Measurements from ENCODE around the gene FBLN5.

Gene FBLN5

DNA sequence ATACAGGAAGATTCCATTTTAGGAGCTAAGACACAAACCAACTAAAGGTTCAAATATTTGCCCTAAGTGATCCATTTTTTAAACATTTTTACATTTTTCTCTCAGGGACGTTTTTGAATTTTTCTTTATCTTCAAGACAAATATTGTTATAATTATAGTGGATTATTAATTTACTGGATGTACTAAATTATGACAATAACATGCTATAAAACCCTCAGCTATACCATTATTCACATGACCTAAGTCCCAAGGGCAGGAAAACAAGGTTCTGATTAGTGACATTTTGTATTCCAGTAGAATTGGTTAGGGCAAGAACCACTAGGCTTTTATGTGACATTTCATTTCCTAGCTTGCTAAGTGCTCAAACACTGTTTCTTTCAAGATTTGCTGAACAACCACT, 16.5 kb upstream of the FBLN5 start:
- no peak overlapping the region for H3K4me3 ChIP-seq (ENCODE audit: low read length)
- H3K4me1 ChIP-seq (ENCODE audit: insufficient read depth, low read length), result no peaks in the 10 kb centered on the region
- H3K27me3 ChIP-seq (ENCODE audit: insufficient read depth, low read length), result no peaks in the 10 kb centered on the region
- peaks cover 9% of the 10 kb centered on the region for H3K36me3 ChIP-seq (ENCODE audit: insufficient read depth, low read length)
- H2AFZ ChIP-seq (ENCODE audit: low read depth, low read length), result no peak overlapping the region
- H3K9me3 ChIP-seq (ENCODE audit: low read length), result no peaks in the 10 kb centered on the region

DNA sequence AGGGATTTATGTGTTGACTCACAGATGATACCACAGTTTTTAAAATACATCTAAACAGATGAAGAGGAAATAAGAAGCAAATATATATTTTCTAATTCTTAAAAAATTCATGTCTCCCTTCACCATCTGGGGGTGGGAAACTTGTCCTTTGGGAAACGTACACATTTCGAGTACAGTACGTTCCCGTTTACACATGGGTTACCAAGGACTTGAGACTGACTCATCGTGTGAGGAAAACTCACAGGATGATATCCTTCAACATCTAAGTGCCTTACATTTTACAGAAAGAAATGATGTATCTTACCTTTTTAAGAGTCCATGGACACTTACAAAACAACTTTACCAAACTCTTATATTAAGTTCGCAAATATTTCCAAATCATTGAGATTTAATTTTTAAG, 16.0 kb upstream of the FBLN5 start:
- H3K36me3 ChIP-seq (ENCODE audit: insufficient read depth, low read length), result peaks cover 4% of the 10 kb centered on the region
- H3K9me3 ChIP-seq (ENCODE audit: low read length), result no peaks in the 10 kb centered on the region
- no peaks in the 10 kb centered on the region for H3K4me1 ChIP-seq (ENCODE audit: insufficient read depth, low read length)
- H3K27me3 ChIP-seq (ENCODE audit: insufficient read depth, low read length), result no peaks in the 10 kb centered on the region
- no peak overlapping the region for H3K4me3 ChIP-seq (ENCODE audit: low read length)
- no peak overlapping the region for H2AFZ ChIP-seq (ENCODE audit: low read depth, low read length)

GRCh38 chr14:91961297-91962220, 14.1 kb upstream of the FBLN5 start:
- H3K4me1 ChIP-seq (ENCODE audit: insufficient read depth, low read length), result no peaks in the 10 kb centered on the region
- no peak overlapping the region for H2AFZ ChIP-seq (ENCODE audit: low read depth, low read length)
- H3K36me3 ChIP-seq (ENCODE audit: insufficient read depth, low read length), result no peaks in the 10 kb centered on the region
- H3K4me3 ChIP-seq (ENCODE audit: low read length), result no peak overlapping the region
- H3K9me3 ChIP-seq (ENCODE audit: low read length), result no peaks in the 10 kb centered on the region
- no peaks in the 10 kb centered on the region for H3K27me3 ChIP-seq (ENCODE audit: insufficient read depth, low read length)

- H3K4me1 ChIP-seq (ENCODE audit: insufficient read depth, low read length), result no peaks in the 10 kb centered on the region
- H3K9me3 ChIP-seq (ENCODE audit: low read length), result no peaks in the 10 kb centered on the region
- no peaks in the 10 kb centered on the region for H3K27me3 ChIP-seq (ENCODE audit: insufficient read depth, low read length)
- no peaks in the 10 kb centered on the region for H3K36me3 ChIP-seq (ENCODE audit: insufficient read depth, low read length)
- no peak overlapping the region for H3K4me3 ChIP-seq (ENCODE audit: low read length)
- H2AFZ ChIP-seq (ENCODE audit: low read depth, low read length), result no peak overlapping the region
Observed at GRCh38 chr14:91957876-91958313, 10.4 kb upstream of the FBLN5 start.

- Histone ChIP-seq H2AFZ (ENCODE audit: low read depth, low read length) (no peak overlapping the region), H3K4me3 (ENCODE audit: low read length) (no peak overlapping the region), H3K4me1 (ENCODE audit: insufficient read depth, low read length) (no peaks in the 10 kb centered on the region), H3K36me3 (ENCODE audit: insufficient read depth, low read length) (no peaks in the 10 kb centered on the region), H3K9me3 (ENCODE audit: low read length) (no peaks in the 10 kb centered on the region), H3K27me3 (ENCODE audit: insufficient read depth, low read length) (no peaks in the 10 kb centered on the region)
Observed at GRCh38 chr14:91956616-91957015, 9.1 kb upstream of the FBLN5 start.

GRCh38 chr14:91955168-91955567, 7.7 kb upstream of the FBLN5 start:
- Histone ChIP-seq H3K27me3 (ENCODE audit: insufficient read depth, low read length) (no peaks in the 10 kb centered on the region), H2AFZ (ENCODE audit: low read depth, low read length) (no peak overlapping the region), H3K36me3 (ENCODE audit: insufficient read depth, low read length) (no peaks in the 10 kb centered on the region)

DNA sequence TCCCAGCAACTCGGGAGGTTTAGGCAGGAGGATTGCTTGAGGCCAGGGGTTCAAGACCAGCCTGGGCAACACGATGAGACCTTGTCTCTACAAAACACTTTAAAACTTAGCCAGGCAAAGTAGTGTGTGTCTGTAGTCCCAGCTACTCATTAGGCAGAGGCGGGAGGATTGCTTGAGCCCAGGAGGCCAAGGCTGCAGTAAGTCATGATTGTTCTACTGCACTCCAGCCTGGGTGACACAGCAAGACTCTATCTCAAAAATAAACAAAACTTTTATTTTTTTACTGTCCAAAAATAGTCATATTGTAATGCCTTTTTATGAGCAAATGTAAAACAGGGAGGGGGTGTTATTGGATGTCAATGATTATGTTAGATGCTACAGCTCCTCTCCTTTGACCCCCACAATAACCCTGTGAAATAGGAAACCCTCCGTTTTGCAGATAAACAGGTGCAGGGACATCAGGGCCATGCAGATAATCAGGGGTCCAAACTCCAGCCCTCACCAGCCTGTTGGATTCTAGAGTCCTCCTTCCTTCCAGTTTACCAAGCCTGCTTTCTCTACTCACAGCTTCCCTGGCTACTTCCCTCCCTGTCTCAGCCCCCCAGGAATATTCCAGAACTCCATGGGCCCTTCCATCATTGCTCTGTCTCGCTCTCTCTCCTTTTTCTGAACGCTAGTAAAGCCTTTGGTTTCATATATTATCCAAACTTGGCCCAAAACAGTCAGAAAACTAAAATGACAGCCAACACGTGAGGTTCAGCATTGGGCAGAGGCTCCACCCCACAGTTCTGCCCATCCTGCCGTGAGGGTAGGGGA, 5.9 kb upstream of the FBLN5 start:
- H3K36me3 ChIP-seq (ENCODE audit: insufficient read depth, low read length), result no peaks in the 10 kb centered on the region
- no peak overlapping the region for H2AFZ ChIP-seq (ENCODE audit: low read depth, low read length)
- H3K9me3 ChIP-seq (ENCODE audit: low read length), result no peaks in the 10 kb centered on the region
- H3K4me3 ChIP-seq (ENCODE audit: low read length), result no peak overlapping the region
- H3K27me3 ChIP-seq (ENCODE audit: insufficient read depth, low read length), result peaks cover 4% of the 10 kb centered on the region
- no peaks in the 10 kb centered on the region for H3K4me1 ChIP-seq (ENCODE audit: insufficient read depth, low read length)

More at GRCh38 chr14:91955168-91955567, 7.7 kb upstream of the FBLN5 start:
- Histone ChIP-seq H3K4me1 (ENCODE audit: insufficient read depth, low read length) (no peaks in the 10 kb centered on the region), H3K4me3 (ENCODE audit: low read length) (no peak overlapping the region), H3K9me3 (ENCODE audit: low read length) (no peaks in the 10 kb centered on the region)

- peak overlapping the region; percentile 51 for H3K4me3 ChIP-seq (ENCODE audit: low read length)
- H2AFZ ChIP-seq (ENCODE audit: low read depth, low read length), result peak overlapping the region; percentile 86
- H3K27me3 ChIP-seq (ENCODE audit: insufficient read depth, low read length), result peaks cover 32% of the 10 kb centered on the region
- H3K36me3 ChIP-seq (ENCODE audit: insufficient read depth, low read length), result no peaks in the 10 kb centered on the region
- H3K4me1 ChIP-seq (ENCODE audit: insufficient read depth, low read length), result peaks cover 10% of the 10 kb centered on the region
- no peaks in the 10 kb centered on the region for H3K9me3 ChIP-seq (ENCODE audit: low read length)
Observed at GRCh38 chr14:91946622-91947474, 646 bp downstream of the FBLN5 start.

DNA sequence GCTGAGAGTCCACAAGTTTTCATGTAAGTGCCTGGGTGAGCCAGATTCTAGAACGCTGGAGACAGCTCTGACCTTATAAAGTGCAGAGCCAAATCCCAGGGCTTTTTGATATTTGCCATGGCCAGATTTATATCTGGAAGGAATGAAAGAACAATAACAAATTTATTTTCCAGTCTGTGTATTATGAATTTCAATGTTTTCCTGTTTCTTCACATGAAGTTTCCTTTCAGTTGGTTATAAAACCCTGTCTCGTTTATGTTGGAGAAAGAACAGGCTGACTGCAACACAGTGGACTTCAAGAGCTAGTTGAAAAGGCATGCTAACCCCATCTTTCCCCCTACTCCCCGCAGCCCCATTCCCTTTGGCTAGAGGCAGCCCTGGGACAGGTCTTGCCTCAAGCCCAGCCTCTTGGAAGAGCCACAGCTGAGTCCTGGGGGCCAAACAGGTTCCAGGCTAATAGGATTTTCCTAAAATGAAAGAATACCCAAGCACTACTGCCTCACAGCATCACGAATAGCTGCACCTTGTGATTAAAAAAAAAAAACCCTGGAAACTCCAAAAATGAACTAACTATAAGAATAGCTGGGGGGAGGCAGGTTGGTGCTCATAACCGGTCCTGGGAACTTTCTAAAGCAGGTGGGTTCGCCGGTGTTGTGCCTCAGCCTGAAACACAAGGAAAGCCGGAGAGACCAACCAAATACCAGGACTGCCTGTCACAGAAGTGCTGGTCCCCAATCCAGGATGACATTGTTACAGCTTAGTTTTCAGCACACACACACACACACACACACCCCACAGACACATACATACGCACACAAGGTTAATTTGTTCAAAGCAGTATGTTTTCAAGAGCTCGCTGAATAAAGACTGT, 1.5 kb downstream of the FBLN5 start:
- no peak overlapping the region for H2AFZ ChIP-seq (ENCODE audit: low read depth, low read length)
- H3K27me3 ChIP-seq (ENCODE audit: insufficient read depth, low read length), result peaks cover 32% of the 10 kb centered on the region
- peaks cover 10% of the 10 kb centered on the region for H3K4me1 ChIP-seq (ENCODE audit: insufficient read depth, low read length)
- no peaks in the 10 kb centered on the region for H3K36me3 ChIP-seq (ENCODE audit: insufficient read depth, low read length)
- no peak overlapping the region for H3K4me3 ChIP-seq (ENCODE audit: low read length)
- H3K9me3 ChIP-seq (ENCODE audit: low read length), result no peaks in the 10 kb centered on the region

DNA sequence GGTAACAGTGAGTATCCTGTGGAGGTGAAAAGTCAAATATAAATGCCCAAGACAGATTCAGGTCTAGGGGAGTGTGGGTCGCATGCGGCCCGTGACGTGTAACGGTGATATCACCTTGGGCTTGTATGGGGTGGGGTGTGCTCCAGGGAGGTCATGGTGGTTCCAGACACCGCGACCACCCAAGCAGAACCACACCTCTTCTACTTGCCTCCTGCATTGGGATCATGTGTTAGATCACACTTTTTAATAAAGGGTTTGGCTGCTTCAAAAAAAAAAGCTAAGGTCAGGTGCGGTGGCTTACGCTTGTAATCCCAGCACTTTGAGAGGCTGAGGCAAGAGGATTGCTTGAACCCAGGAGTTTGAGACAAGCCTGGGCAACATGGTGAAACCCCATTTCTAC, 4.5 kb downstream of the FBLN5 start:
- Histone ChIP-seq H3K36me3 (ENCODE audit: insufficient read depth, low read length) (no peaks in the 10 kb centered on the region), H3K4me1 (ENCODE audit: insufficient read depth, low read length) (peaks cover 6% of the 10 kb centered on the region), H3K27me3 (ENCODE audit: insufficient read depth, low read length) (peaks cover 24% of the 10 kb centered on the region), H3K9me3 (ENCODE audit: low read length) (no peaks in the 10 kb centered on the region), H3K4me3 (ENCODE audit: low read length) (no peak overlapping the region), H2AFZ (ENCODE audit: low read depth, low read length) (no peak overlapping the region)

DNA sequence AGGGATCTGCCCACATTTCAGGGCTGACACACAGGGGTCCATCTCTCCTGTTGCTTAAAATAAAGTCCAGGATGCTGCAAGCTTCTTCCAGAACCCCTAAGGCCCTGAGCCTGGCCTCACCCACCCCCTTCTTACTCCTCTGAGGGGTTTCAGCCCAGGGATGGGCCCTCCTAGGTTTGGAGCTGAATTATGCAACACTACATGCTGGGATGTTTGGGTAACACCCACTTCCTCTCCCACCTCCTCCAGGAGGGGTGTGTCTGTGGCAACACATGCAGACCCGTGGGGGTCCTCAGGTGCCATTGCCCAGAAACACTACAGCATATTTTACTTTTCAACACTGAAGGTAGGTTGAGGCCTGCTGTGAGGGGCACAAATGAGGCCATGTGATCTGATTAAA, 5.4 kb downstream of the FBLN5 start:
- H3K9me3 ChIP-seq (ENCODE audit: low read length), result no peaks in the 10 kb centered on the region
- no peak overlapping the region for H2AFZ ChIP-seq (ENCODE audit: low read depth, low read length)
- H3K4me1 ChIP-seq (ENCODE audit: insufficient read depth, low read length), result peaks cover 4% of the 10 kb centered on the region
- H3K36me3 ChIP-seq (ENCODE audit: insufficient read depth, low read length), result no peaks in the 10 kb centered on the region
- H3K4me3 ChIP-seq (ENCODE audit: low read length), result no peak overlapping the region
- H3K27me3 ChIP-seq (ENCODE audit: insufficient read depth, low read length), result peaks cover 21% of the 10 kb centered on the region

DNA sequence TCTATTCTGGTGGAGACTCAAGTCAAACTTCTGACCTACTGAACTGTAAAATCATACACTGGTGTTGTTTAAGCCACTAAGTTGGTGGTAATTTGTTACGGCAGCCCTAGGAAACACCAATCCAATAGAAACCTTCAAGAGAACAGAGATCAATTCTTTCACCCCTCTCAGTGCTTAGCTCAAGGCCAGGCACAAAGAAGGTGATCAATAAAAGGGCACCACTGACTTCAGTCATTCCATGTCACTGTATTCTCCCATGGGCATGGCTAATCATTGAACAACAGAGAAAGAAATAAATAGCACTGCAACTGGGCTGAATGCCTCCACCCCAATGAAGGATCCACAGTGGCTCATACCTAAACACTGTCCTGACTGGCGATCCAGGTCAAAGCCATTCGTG, 7.3 kb downstream of the FBLN5 start:
- H3K4me1 ChIP-seq (ENCODE audit: insufficient read depth, low read length), result no peaks in the 10 kb centered on the region
- no peak overlapping the region for H2AFZ ChIP-seq (ENCODE audit: low read depth, low read length)
- H3K9me3 ChIP-seq (ENCODE audit: low read length), result no peaks in the 10 kb centered on the region
- H3K27me3 ChIP-seq (ENCODE audit: insufficient read depth, low read length), result peaks cover 2% of the 10 kb centered on the region
- H3K36me3 ChIP-seq (ENCODE audit: insufficient read depth, low read length), result no peaks in the 10 kb centered on the region
- no peak overlapping the region for H3K4me3 ChIP-seq (ENCODE audit: low read length)
